ENCODE measurements around the gene ZMYND11.

The ZMYND11 gene

GRCh38 chr10:132946-133898, 2.0 kb upstream of the ZMYND11 start:
- Histone ChIP-seq H3K9me3 (ENCODE audit: control insufficient read depth, low read length) (no peaks in the 10 kb centered on the region), H3K4me3 (ENCODE audit: insufficient read depth, low read depth, low read length, poor library complexity, severe bottlenecking) (no peak overlapping the region), H3K27me3 (replicated peaks; ENCODE audit: control insufficient read depth, insufficient read depth, low read length, poor library complexity, severe bottlenecking) (no peaks in the 10 kb centered on the region), H3K27ac (ENCODE audit: insufficient read depth, low read length, poor library complexity, severe bottlenecking) (no peak overlapping the region), H3K4me1 (ENCODE audit: control insufficient read depth, insufficient read depth, low read length, poor library complexity, severe bottlenecking) (peaks cover 13% of the 10 kb centered on the region), H3K36me3 (ENCODE audit: control insufficient read depth, insufficient read depth, low read length) (no peaks in the 10 kb centered on the region)
- no peak for DNase-seq

- Histone ChIP-seq H3K4me1 (ENCODE audit: control insufficient read depth, insufficient read depth, low read length, poor library complexity, severe bottlenecking) (peaks cover 13% of the 10 kb centered on the region), H3K36me3 (ENCODE audit: control insufficient read depth, insufficient read depth, low read length) (no peaks in the 10 kb centered on the region), H3K27me3 (replicated peaks; ENCODE audit: control insufficient read depth, insufficient read depth, low read length, poor library complexity, severe bottlenecking) (no peaks in the 10 kb centered on the region), H3K9me3 (ENCODE audit: control insufficient read depth, low read length) (no peaks in the 10 kb centered on the region), H3K4me3 (ENCODE audit: insufficient read depth, low read depth, low read length, poor library complexity, severe bottlenecking) (peak overlapping the region; percentile 53), H3K27ac (ENCODE audit: insufficient read depth, low read length, poor library complexity, severe bottlenecking) (peak overlapping the region; percentile 83)
- peak in 2 of 3 donors; percentile 5 to 11 for DNase-seq
Measured at GRCh38 chr10:134247-135131, 766 bp upstream of the ZMYND11 start.

- DNase-seq, result peak; percentile 30 to 36 (median 32)
- peaks cover 13% of the 10 kb centered on the region for H3K4me1 ChIP-seq (ENCODE audit: control insufficient read depth, insufficient read depth, low read length, poor library complexity, severe bottlenecking)
- no peaks in the 10 kb centered on the region for H3K9me3 ChIP-seq (ENCODE audit: control insufficient read depth, low read length)
- no peaks in the 10 kb centered on the region for H3K27me3 ChIP-seq (replicated peaks; ENCODE audit: control insufficient read depth, insufficient read depth, low read length, poor library complexity, severe bottlenecking)
- H3K4me3 ChIP-seq (ENCODE audit: insufficient read depth, low read depth, low read length, poor library complexity, severe bottlenecking), result peak overlapping the region; percentile 84
- H3K27ac ChIP-seq (ENCODE audit: insufficient read depth, low read length, poor library complexity, severe bottlenecking), result peak overlapping the region; percentile 83
- no peaks in the 10 kb centered on the region for H3K36me3 ChIP-seq (ENCODE audit: control insufficient read depth, insufficient read depth, low read length)
Measured at GRCh38 chr10:135601-136464, 578 bp downstream of the ZMYND11 start.

- H3K9me3 ChIP-seq (ENCODE audit: control insufficient read depth, low read length), result no peaks in the 10 kb centered on the region
- no peaks in the 10 kb centered on the region for H3K36me3 ChIP-seq (ENCODE audit: control insufficient read depth, insufficient read depth, low read length)
- peak overlapping the region; percentile 83 for H3K27ac ChIP-seq (ENCODE audit: insufficient read depth, low read length, poor library complexity, severe bottlenecking)
- peak overlapping the region; percentile 84 for H3K4me3 ChIP-seq (ENCODE audit: insufficient read depth, low read depth, low read length, poor library complexity, severe bottlenecking)
- DNase-seq, result no peak
- peaks cover 13% of the 10 kb centered on the region for H3K4me1 ChIP-seq (ENCODE audit: control insufficient read depth, insufficient read depth, low read length, poor library complexity, severe bottlenecking)
- no peaks in the 10 kb centered on the region for H3K27me3 ChIP-seq (replicated peaks; ENCODE audit: control insufficient read depth, insufficient read depth, low read length, poor library complexity, severe bottlenecking)
Measured at GRCh38 chr10:136465-136762, 1.2 kb downstream of the ZMYND11 start.

- Histone ChIP-seq H3K9me3 (ENCODE audit: control insufficient read depth, low read length) (no peaks in the 10 kb centered on the region), H3K27ac (ENCODE audit: insufficient read depth, low read length, poor library complexity, severe bottlenecking) (no peak overlapping the region), H3K27me3 (replicated peaks; ENCODE audit: control insufficient read depth, insufficient read depth, low read length, poor library complexity, severe bottlenecking) (no peaks in the 10 kb centered on the region), H3K4me3 (ENCODE audit: insufficient read depth, low read depth, low read length, poor library complexity, severe bottlenecking) (no peak overlapping the region), H3K36me3 (ENCODE audit: control insufficient read depth, insufficient read depth, low read length) (no peaks in the 10 kb centered on the region), H3K4me1 (ENCODE audit: control insufficient read depth, insufficient read depth, low read length, poor library complexity, severe bottlenecking) (peaks cover 13% of the 10 kb centered on the region)
- DNase-seq, result peak in 2 of 3 donors; percentile 25
Measured at GRCh38 chr10:137031-137430, 1.8 kb downstream of the ZMYND11 start.

GRCh38 chr10:137606-138005, 2.4 kb downstream of the ZMYND11 start:
- Histone ChIP-seq H3K4me3 (ENCODE audit: insufficient read depth, low read depth, low read length, poor library complexity, severe bottlenecking) (no peak overlapping the region), H3K27me3 (replicated peaks; ENCODE audit: control insufficient read depth, insufficient read depth, low read length, poor library complexity, severe bottlenecking) (no peaks in the 10 kb centered on the region), H3K9me3 (ENCODE audit: control insufficient read depth, low read length) (no peaks in the 10 kb centered on the region), H3K27ac (ENCODE audit: insufficient read depth, low read length, poor library complexity, severe bottlenecking) (no peak overlapping the region), H3K36me3 (ENCODE audit: control insufficient read depth, insufficient read depth, low read length) (no peaks in the 10 kb centered on the region), H3K4me1 (ENCODE audit: control insufficient read depth, insufficient read depth, low read length, poor library complexity, severe bottlenecking) (peaks cover 13% of the 10 kb centered on the region)
- no peak for DNase-seq

- Histone ChIP-seq H3K9me3 (ENCODE audit: control insufficient read depth, low read length) (no peaks in the 10 kb centered on the region), H3K4me1 (ENCODE audit: control insufficient read depth, insufficient read depth, low read length, poor library complexity, severe bottlenecking) (no peaks in the 10 kb centered on the region)
- DNase-seq, result no peak
Measured at GRCh38 chr10:142371-142770, 7.1 kb downstream of the ZMYND11 start.

GRCh38 chr10:152915-153314, 17.7 kb downstream of the ZMYND11 start:
- no peaks in the 10 kb centered on the region for H3K27me3 ChIP-seq (replicated peaks; ENCODE audit: control insufficient read depth, insufficient read depth, low read length, poor library complexity, severe bottlenecking)
- no peak overlapping the region for H3K27ac ChIP-seq (ENCODE audit: insufficient read depth, low read length, poor library complexity, severe bottlenecking)
- DNase-seq, result no peak
- H3K36me3 ChIP-seq (ENCODE audit: control insufficient read depth, insufficient read depth, low read length), result no peaks in the 10 kb centered on the region
- H3K9me3 ChIP-seq (ENCODE audit: control insufficient read depth, low read length), result no peaks in the 10 kb centered on the region
- H3K4me3 ChIP-seq (ENCODE audit: insufficient read depth, low read depth, low read length, poor library complexity, severe bottlenecking), result no peak overlapping the region
- no peaks in the 10 kb centered on the region for H3K4me1 ChIP-seq (ENCODE audit: control insufficient read depth, insufficient read depth, low read length, poor library complexity, severe bottlenecking)

More at GRCh38 chr10:142371-142770, 7.1 kb downstream of the ZMYND11 start:
- H3K27ac ChIP-seq (ENCODE audit: insufficient read depth, low read length, poor library complexity, severe bottlenecking), result no peak overlapping the region
- no peak overlapping the region for H3K4me3 ChIP-seq (ENCODE audit: insufficient read depth, low read depth, low read length, poor library complexity, severe bottlenecking)
- H3K36me3 ChIP-seq (ENCODE audit: control insufficient read depth, insufficient read depth, low read length), result no peaks in the 10 kb centered on the region
- H3K27me3 ChIP-seq (replicated peaks; ENCODE audit: control insufficient read depth, insufficient read depth, low read length, poor library complexity, severe bottlenecking), result no peaks in the 10 kb centered on the region

- no peak for DNase-seq
- no peak overlapping the region for H3K27ac ChIP-seq (ENCODE audit: insufficient read depth, low read length, poor library complexity, severe bottlenecking)
- H3K4me1 ChIP-seq (ENCODE audit: control insufficient read depth, insufficient read depth, low read length, poor library complexity, severe bottlenecking), result no peaks in the 10 kb centered on the region
- no peak overlapping the region for H3K4me3 ChIP-seq (ENCODE audit: insufficient read depth, low read depth, low read length, poor library complexity, severe bottlenecking)
- H3K36me3 ChIP-seq (ENCODE audit: control insufficient read depth, insufficient read depth, low read length), result no peaks in the 10 kb centered on the region
- no peaks in the 10 kb centered on the region for H3K9me3 ChIP-seq (ENCODE audit: control insufficient read depth, low read length)
- H3K27me3 ChIP-seq (replicated peaks; ENCODE audit: control insufficient read depth, insufficient read depth, low read length, poor library complexity, severe bottlenecking), result no peaks in the 10 kb centered on the region
Measured at GRCh38 chr10:154348-154747, 19.1 kb downstream of the ZMYND11 start.

All from effector memory CD4-positive, alpha-beta T cell (primary cell).